NCI-H1417 treated with DMSO at 0.1 percent for 48 hours (cell line): ENCODE results near the gene NEDD4L.
"Not testable (repeated sequence)": the region's sequence is repeated elsewhere in the genome, so short reads cannot be mapped to it uniquely, and the experiment has no call there.

Experiments used
- DNase-seq: peaks from one replicate; lab custom pipeline; 2025; lab: John Stamatoyannopoulos, UW

NEDD4L gene

DNA sequence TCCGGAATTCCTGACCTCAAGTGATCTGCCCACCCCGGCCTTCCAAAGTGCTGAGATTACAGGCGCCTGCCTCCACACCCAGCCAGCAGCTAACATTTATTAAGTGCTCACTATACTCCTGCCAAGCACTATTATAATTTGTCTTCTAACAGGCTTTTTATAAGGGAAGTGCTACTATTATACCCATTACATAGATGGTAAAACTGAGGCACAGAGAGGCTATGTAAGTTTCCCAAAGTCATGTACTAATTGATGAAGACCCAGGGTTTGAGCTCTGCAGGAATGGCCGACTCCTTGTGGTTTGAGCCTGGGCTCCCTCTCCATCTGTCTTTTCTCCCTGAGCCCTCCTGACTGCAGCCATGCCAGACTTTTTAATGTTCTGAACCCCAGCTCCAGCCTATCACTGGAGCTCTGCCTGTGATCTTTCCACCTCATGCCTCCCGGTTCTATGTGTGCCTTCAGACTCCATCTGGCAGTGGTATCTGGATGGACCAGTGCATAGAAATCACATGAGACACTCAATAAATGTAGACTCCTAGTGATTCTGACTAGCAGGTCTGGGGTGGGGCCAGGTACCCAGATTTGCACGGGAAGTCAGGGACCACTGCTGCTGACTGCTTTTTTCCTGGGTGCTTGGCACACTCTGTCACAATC lies 197.1 kb downstream of the NEDD4L start:
- DNase-seq: no peak

DNA sequence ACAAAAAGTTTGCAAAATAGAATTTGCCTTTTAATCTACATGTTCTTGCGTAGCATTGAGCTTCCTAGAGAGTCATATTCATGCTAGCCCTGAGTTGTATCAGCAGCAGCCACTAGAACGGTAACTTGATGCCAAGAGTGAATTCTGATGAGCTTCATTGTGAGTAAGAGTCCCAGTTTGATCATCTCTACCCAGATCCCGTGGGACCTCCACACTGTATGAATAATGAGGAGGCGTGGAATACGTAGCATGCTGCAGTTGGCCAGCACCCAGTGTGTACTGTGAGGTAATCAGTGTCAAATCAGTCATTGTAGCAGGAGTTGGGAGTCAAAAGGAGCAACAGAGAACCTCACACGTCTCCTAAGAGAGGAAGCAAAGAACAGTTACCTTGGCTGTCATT lies 197.9 kb downstream of the NEDD4L start:
- DNase-seq: no peak

DNA sequence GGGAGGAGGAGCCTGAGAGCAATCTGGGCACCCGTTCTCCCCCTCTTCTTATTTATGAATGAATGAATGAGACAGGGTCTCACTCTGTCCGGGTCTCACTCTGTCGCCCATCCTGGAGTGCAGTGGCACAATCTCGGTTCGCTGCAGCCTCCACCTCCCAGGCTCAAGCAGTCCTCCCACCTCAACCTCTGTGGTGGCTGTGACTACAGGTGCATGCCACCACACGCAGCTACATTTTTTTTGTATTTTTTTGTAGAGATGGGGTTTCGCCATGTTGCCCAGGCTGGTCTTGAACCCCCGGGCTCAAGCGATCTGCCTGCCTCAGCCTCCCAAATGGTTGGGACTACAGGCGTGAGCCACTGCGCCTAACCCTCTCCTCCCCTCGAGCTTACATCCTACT lies 198.4 kb downstream of the NEDD4L start:
- no peak for DNase-seq

DNA sequence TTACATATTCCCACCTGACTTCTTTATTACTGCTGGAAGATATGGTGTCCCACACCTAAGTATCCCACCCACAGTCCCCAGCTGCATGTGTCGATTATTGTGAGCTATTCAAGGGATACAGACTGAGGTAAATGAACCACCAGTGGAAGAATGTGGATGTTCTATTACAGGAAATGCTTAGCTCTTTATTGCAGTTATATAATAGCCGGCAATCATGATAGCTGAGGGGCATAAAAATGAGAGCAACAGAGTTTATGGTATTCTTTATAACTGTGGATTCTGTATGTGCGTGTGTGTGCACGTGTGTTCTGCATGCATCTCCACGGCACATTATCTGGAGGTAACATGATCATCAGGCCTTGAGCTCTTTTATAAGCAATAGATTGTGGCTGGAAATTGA lies 198.9 kb downstream of the NEDD4L start:
- no peak for DNase-seq

DNA sequence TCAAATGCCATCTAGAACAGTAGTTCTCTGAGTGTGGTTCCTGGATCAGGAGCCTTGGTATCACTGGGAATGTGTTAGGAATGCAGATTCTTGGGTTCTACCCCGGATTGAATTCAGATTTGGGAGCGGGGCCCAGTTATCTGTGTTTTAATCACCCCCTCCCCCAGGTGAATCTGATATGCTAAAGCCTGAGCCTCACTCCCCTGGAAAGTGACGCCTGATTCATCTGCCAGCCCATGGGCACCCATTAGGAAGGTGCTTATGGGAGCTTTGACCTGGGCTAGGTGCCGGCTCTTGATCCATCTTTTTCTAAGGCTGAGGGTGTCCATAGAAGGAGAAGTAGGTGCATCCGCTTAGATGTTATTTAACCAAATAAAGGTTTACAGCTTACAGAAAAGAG lies 199.4 kb downstream of the NEDD4L start:
- DNase-seq: no peak

DNA sequence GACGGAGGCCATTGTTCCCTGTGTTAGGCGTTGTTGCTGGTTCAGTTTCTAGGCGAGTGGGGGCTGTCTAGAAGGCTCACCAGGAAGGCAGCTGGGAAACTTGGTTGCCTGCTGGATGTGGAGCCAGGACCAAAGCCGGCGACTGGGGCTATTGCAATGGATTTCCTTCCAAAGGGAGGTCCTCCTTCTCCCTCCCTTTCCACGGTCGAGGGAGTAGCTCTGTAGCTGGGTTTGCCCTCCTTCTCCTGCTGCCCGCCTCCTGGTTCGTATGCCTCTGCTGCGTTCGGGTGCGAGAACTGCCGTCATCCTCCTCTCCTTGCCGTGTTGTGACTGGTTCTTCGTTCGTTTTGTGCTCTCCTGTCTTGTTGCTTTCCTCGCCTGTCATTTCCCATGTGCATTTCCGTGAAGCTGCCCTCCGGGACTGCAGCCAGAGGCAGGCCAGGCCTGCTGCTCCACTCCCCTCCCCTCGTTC lies 203.4 kb downstream of the NEDD4L start:
- no peak for DNase-seq

DNA sequence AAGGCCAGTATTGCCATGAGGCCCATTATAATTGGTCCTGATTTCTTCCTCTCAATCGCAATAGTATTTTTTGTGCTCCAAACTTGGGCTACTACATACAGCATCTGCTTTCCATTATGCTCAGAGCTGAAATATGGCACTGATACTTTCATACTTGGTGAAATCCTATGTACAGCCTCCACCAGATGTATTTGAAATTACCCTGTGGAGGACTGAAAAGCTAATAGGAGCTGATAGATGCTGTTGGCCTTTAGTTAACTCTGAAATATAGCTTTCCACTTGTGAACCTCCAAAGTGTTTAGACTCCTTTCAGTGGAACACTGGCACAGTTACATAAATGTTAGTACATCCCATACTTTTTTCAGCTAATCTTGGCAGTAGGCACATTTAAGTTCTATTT lies 205.7 kb downstream of the NEDD4L start:
- no peak for DNase-seq

DNA sequence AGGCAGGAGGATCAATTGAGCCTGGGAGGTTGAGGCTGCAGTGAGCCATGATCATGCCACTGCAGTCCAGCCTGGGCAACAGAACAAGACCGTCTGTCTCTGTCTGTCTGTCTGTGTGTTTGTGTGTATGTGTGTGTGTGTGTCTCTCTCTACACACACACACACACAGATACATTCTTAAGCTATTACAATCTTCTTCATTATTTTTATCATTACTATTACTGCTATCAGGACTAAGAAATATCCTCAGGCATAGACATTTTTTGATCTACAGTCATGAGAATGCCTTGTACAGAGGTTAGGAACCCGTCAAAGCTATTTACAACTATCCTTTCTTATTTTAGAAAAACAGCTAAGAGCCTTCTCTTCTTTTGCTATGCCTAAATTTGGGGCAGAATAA lies 207.4 kb downstream of the NEDD4L start:
- no peak for DNase-seq

DNA sequence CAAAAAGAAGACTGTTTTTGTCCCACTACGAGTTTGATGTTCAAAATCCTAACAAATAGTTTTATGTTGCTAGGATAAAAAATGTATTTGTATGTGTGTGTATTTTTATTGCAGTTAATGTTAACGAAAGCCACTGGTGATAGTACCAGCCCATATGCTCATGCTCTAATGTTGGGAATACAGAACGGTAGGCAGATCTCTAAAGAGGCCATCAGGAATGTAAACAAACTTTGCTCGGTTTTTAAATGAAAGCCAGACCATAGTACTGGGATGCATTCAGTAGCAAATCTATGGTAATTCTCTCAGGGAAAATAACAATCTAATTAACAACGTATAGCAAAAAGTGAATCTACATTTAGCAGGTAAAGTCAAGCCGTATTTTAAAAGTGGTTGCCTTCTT lies 208.1 kb downstream of the NEDD4L start:
- DNase-seq: no peak

DNA sequence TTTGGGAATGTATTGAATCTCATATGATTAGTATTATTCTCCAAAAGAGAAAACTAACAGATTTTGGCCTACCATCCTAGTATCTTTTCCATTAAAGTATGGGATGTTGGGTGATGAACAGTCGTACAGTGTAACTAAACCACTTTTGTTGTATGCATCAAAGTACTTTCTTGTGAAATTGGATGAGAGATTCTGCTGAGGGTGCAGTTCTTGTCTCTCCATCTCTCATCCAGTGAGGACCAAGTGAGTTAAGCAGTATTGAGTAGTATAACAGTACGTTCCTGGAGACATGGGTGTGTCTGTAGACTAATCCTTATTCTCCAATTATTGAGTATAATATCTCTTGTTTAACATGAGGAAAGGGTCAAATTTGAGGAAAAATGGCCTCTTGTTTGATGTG lies 209.3 kb downstream of the NEDD4L start:
- no peak for DNase-seq

DNA sequence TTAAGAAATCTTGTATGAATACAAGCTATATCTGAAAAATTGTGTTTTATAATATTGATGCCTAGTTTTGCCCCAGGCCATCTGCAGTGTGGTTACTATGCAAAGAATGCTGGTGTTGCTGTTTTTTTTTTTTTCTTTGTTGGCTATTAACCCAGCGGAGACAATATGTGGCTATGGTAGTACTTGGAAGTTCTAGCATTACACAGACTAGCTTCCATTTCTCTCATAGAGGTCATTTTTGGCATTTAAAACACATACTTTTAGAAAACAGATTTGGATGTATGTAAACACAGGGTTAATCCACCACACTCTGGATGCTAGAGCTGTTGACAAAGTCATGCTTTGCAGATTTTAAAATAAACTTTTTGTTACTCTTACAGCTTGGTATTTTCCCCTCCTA lies 209.8 kb downstream of the NEDD4L start:
- no peak for DNase-seq

DNA sequence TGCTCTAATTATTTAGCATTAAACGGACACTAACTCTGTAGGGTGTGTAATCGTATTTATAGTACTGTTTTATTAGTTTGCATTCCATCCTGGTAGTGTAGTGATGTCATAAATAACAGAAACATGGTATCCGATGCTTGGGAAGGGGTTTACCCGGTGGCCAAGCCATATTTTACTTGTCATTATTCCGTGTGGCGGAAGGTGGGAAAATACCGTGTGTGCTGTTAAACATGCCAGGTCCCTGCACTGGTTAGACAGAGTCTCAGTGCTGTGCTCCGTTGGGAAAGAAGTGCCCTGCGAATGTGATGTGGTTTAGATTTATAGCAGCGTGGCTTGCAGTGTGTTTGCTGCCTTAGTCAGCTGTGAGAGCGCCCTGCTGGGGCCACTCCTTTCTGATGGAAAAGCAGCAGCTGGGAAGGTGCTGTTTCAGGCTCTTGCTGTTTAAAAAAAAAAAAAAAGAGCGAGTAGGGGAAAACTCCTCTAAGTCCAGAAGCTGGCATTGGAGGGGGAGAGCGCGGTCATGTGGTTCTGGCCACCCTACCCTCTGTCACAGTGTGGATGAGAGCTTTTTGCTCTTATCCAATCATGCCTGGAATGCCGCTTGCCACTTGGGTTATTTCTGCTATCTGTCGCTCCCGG lies 211.0 kb downstream of the NEDD4L start:
- DNase-seq: no peak

DNA sequence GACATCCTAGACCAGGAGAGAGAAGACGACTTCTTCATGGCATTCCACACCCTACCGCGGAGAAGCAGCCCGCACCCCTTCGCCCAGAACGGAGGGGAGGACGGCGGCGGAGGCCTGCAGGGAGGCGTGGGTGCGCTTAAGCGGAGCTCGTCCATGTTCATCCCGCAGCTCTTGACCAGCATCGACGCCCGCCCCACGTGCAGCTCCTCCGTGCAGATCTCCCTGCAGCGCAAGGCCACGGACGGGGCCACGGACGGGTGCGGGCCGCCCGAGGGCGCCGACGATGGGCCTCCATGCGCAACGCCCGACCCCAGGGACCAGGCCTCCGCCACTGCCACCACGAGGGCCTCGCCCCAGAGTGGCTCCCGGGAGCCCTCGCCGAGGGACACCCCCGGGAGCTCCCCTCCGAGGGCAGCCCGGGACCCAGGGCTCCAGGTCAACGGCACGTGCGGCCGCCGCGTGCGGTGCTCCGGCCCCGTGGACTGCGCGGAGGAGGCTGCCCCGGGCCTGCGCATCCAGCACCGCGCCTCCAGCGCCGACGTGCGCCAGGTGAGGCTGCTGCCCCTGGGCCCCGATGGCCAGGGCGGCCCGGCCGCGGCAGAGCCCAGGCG lies 211.8 kb downstream of the NEDD4L start:
- no peak for DNase-seq

DNA sequence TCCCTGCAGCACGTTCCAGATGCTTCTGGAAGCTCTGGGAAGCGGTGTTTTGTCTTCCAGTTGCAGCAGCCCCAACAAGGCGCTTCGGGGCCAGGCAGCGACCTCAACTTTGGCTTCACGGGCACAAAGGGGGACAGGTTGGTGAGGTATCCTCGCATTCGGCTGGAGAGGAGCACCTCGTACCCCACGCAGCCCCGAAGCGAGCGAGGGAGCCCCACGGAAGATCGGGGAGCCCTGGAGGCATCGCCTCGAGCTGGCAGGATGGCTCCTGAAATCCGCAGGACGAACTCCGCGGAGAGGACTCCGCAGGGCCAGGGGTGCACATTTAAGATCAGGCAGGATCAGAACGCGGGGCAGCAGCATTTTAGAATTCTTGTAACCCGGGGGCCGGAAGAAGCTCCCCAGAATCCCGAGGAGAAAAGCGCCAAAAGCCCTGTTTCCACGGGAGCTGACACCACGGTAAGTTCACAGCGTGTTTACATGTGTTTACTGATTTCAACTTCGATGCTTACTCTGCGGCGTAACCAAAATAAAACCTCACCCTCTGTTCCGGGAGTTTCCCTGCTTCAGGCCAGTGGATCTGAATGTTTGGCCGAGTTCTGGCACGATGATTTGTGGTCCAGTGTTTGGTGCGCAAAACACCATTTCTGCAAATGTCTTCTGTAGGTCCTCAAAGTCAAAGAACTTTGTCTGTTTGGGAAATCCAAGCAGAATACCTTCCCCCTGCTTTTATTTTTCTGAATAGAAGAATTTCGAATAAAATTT lies 212.5 kb downstream of the NEDD4L start:
- no peak for DNase-seq

DNA sequence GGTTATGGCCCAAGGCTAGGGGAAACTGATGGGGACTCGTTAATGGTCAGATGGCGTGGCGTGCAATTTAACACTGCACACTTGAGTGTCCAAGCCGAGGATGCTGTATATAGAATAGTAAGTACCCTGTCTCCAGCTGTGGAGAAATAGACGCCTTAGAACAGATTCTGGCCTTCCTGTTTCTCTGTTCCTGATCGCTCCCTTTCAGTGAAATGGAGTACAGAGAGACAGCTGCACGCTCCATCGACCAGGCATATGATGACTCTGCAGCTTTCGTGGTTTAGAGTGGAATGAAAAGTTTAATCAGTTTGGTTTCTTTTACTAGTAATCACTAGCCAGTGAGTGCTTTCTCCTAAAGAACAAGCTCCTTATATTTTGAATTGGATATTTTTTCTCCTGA lies 213.4 kb downstream of the NEDD4L start:
- no peak for DNase-seq

DNA sequence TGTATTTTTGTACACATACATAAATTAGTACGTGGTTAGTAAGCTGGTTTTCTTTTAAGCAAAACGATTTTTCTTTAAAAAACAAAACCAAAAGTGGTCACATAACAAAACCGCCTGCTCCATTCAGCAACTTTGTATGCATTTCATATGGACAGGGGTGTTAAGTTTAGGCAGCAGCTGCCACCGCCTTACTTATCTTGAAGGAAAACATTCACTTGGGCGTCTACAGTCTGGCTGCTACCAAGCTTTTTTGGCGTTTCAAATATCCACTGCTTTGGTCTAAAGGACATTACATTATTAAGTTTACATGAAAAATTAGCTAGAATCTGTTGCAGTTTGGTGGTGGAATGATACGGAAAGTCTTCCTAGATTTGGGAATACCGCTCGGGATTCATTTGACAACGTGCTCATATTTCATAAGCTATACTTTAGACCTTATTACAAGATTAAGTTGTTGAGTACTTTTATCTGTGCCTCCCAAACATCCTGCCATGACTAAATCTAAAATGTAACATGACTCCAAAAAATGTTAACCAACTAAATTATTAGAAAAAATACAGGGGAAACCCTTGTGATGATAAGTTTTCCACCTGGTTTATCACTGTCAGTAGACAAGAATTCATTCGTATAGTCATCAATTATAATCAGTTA lies 214.8 kb downstream of the NEDD4L start:
- no peak for DNase-seq

DNA sequence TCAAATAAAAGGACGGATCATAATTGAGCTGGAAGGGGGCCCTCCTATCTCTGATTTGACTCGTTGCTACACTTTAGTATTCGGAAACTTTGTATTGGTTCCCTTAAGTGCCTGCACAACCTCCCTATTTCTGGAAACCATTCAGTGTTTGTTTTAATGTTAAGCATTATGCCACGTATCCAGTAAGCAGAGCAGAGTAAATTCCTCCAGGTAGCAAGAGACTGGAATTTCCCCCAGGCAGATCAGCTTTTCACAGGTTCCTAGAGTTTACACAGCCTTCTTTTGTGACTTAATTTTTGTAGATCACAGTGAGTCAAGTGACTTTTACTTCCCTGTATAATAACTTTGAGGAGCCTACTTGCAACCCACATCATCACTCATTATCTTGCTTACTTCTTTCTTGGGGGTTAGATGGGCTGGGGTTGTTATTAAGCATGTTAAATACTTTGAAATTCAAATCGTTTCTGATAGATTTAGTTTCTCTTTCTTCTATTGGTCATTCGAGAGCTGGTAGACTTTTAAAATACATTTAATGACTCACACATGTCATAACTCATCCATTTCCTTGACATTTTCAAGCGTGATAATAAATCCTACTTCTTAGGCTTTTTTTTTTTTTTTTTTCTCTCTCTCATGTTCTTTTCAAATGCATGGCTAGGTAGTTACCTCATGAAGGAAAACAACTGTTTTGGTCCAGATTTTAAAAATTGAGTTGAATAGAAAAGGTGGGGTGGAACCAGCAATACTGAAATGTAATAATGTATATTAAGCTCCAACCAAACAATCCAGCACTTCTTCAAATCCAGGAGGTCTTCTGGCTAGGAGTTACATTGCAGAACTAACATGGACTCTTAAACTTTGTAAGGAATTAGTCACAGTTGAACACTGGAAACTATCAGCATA lies 219.3 kb downstream of the NEDD4L start:
- no peak for DNase-seq

DNA sequence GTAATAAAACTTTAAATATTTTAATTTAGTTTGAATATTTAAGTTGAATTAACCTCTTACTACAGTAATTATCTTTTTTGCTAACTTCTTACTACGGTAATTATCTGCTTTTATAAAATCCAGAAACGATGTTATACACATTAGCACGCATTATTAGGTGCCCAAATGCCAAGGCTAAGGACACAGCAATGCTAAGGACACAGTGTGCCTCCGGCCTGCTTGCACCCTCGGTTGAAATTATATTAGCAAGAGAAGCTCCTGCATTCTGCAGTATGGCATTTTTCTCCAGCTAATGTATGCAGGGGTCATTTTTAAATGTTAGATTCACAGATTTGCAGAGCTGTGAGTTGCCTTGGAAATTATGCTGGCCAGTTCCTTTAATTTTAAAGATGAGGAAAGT lies 220.0 kb downstream of the NEDD4L start:
- no peak for DNase-seq

DNA sequence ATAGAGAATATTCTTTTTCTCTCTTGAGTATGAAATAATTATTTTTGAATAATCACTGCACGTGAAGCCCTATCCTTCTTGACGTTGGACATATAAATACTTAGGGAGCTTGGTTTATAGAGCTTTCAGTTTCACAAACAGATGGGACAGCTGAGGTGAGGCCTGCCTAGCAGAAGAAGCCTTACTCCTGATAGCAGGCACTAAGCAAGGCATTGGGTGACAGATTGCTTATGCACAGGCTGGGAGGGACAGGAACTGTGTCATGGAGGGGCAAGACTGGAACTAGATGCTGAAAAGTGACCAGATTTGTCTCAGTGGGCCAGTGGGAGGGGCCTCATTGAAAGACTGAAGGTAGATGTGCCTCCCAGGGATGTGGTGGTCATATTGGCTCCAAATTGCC lies 220.8 kb downstream of the NEDD4L start:
- DNase-seq: no peak

DNA sequence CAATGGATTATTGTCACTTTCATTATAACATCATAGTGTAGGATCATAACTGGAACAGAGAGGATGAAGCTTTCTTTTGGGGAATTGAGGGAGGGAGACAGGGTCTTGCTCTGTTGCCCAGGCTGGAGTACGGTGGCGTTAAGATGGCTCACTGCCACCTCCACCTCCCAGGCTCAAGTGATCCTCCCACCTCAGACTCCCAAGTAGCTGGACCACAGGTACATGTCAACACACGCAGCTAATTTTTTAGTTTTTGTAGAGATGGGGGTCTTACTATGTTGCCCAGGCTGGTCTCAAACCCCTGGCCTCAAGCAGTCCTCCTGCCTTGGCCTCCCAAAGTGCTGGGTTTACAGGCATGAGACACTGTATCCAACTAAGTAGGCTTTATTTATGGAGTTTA lies 221.5 kb downstream of the NEDD4L start:
- DNase-seq: not testable (repeated sequence)

DNA sequence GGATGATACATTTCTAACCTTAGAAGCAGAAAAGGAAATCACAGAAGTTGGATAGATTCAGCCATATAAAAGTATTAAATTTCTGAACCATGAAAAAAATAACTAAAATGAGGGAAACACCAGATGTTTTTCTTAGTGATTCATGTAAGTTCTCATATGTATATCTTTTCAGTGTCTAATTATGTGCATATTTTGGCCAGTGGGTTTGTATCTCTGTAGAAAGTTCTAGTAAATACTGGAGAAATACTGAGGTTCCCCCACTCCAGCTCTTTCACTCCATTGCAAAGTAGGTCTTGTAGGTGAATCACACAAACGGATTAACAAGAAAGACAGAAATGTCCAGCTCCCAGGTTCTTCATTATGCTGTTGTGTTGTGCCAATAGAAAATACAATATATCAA lies 222.3 kb downstream of the NEDD4L start:
- no peak for DNase-seq
